ENCODE measurements around the gene AQR.

Gene AQR

GRCh38 chr15:34914317-34914716 lies 55.2 kb downstream of the AQR start:
- H2AFZ ChIP-seq (ENCODE audit: low read length), result no peak overlapping the region
- H3F3A ChIP-seq (ENCODE audit: low read depth), result no peaks in the 10 kb centered on the region
- no peaks in the 10 kb centered on the region; the same call in 1 of the 2 replicates for H3K9me3 ChIP-seq (ENCODE audit: insufficient read depth, low read depth, low read length)
- H3K79me2 ChIP-seq (ENCODE audit: insufficient read depth, low read length), result no peaks in the 10 kb centered on the region
- no peaks in the 10 kb centered on the region for H3K4me1 ChIP-seq (ENCODE audit: insufficient read depth, low read length, poor library complexity, severe bottlenecking)
- TF ChIP-seq CTCF (conservative IDR thresholded peaks at IDR 0.05; ENCODE audit: low read length) (no peak), EZH2phosphoT487 (IDR thresholded peaks at IDR 0.05; ENCODE audit: borderline replicate concordance) (no peak)
- H3K27me3 ChIP-seq (ENCODE audit: insufficient read depth, low read length, poor library complexity, severe bottlenecking), result no peaks in the 10 kb centered on the region
- no peaks in the 10 kb centered on the region for H4K20me1 ChIP-seq (ENCODE audit: insufficient read depth, low read length, poor library complexity, severe bottlenecking)
- no peak overlapping the region for H3K9ac ChIP-seq (ENCODE audit: low read depth, low read length, poor library complexity, severe bottlenecking)
- no peak overlapping the region for H3K4me2 ChIP-seq (ENCODE audit: low read depth, low read length, poor library complexity, severe bottlenecking)
- H3K4me3 ChIP-seq (ENCODE audit: low read length, poor library complexity, severe bottlenecking), result no peak overlapping the region
- H3K36me3 ChIP-seq (ENCODE audit: insufficient read depth, low read length), result peaks cover 76% of the 10 kb centered on the region
- no peaks in the 10 kb centered on the region for H3K9me2 ChIP-seq (replicated peaks; ENCODE audit: low read depth, low read length)

GRCh38 chr15:34905047-34905446 lies 64.5 kb downstream of the AQR start:
- Histone ChIP-seq H3K4me2 (ENCODE audit: low read depth, low read length, poor library complexity, severe bottlenecking) (no peak overlapping the region), H4K20me1 (ENCODE audit: insufficient read depth, low read length, poor library complexity, severe bottlenecking) (no peaks in the 10 kb centered on the region), H3K79me2 (ENCODE audit: insufficient read depth, low read length) (no peaks in the 10 kb centered on the region), H3K4me1 (ENCODE audit: insufficient read depth, low read length, poor library complexity, severe bottlenecking) (no peaks in the 10 kb centered on the region), H2AFZ (ENCODE audit: low read length) (no peak overlapping the region), H3K9me3 (ENCODE audit: insufficient read depth, low read depth, low read length) (no peaks in the 10 kb centered on the region), H3K9me2 (replicated peaks; ENCODE audit: low read depth, low read length) (no peaks in the 10 kb centered on the region), H3F3A (ENCODE audit: low read depth) (no peaks in the 10 kb centered on the region), H3K36me3 (ENCODE audit: insufficient read depth, low read length) (peaks cover 62% of the 10 kb centered on the region; the same call in 1 of the 2 replicates), H3K4me3 (ENCODE audit: low read length, poor library complexity, severe bottlenecking) (no peak overlapping the region), H3K9ac (ENCODE audit: low read depth, low read length, poor library complexity, severe bottlenecking) (no peak overlapping the region), H3K27me3 (ENCODE audit: insufficient read depth, low read length, poor library complexity, severe bottlenecking) (no peaks in the 10 kb centered on the region)
- TF ChIP-seq EZH2phosphoT487 (IDR thresholded peaks at IDR 0.05; ENCODE audit: borderline replicate concordance) (no peak), CTCF (conservative IDR thresholded peaks at IDR 0.05; ENCODE audit: low read length) (no peak)

GRCh38 chr15:34904527-34904926 lies 65.0 kb downstream of the AQR start:
- H3K79me2 ChIP-seq (ENCODE audit: insufficient read depth, low read length), result no peaks in the 10 kb centered on the region
- H3F3A ChIP-seq (ENCODE audit: low read depth), result no peaks in the 10 kb centered on the region
- H2AFZ ChIP-seq (ENCODE audit: low read length), result no peak overlapping the region
- H3K4me2 ChIP-seq (ENCODE audit: low read depth, low read length, poor library complexity, severe bottlenecking), result no peak overlapping the region
- H3K9me3 ChIP-seq (ENCODE audit: insufficient read depth, low read depth, low read length), result no peaks in the 10 kb centered on the region
- H3K36me3 ChIP-seq (ENCODE audit: insufficient read depth, low read length), result peaks cover 61% of the 10 kb centered on the region; the same call in 1 of the 2 replicates
- H3K9ac ChIP-seq (ENCODE audit: low read depth, low read length, poor library complexity, severe bottlenecking), result no peak overlapping the region
- no peaks in the 10 kb centered on the region for H3K9me2 ChIP-seq (replicated peaks; ENCODE audit: low read depth, low read length)
- TF ChIP-seq EZH2phosphoT487 (IDR thresholded peaks at IDR 0.05; ENCODE audit: borderline replicate concordance) (no peak), CTCF (conservative IDR thresholded peaks at IDR 0.05; ENCODE audit: low read length) (no peak)
- no peaks in the 10 kb centered on the region for H3K27me3 ChIP-seq (ENCODE audit: insufficient read depth, low read length, poor library complexity, severe bottlenecking)
- H3K4me3 ChIP-seq (ENCODE audit: low read length, poor library complexity, severe bottlenecking), result no peak overlapping the region
- H3K4me1 ChIP-seq (ENCODE audit: insufficient read depth, low read length, poor library complexity, severe bottlenecking), result no peaks in the 10 kb centered on the region
- H4K20me1 ChIP-seq (ENCODE audit: insufficient read depth, low read length, poor library complexity, severe bottlenecking), result no peaks in the 10 kb centered on the region

Measured in Loucy (cell line).